ENCODE results near the gene CASQ2.

The CASQ2 gene

DNA sequence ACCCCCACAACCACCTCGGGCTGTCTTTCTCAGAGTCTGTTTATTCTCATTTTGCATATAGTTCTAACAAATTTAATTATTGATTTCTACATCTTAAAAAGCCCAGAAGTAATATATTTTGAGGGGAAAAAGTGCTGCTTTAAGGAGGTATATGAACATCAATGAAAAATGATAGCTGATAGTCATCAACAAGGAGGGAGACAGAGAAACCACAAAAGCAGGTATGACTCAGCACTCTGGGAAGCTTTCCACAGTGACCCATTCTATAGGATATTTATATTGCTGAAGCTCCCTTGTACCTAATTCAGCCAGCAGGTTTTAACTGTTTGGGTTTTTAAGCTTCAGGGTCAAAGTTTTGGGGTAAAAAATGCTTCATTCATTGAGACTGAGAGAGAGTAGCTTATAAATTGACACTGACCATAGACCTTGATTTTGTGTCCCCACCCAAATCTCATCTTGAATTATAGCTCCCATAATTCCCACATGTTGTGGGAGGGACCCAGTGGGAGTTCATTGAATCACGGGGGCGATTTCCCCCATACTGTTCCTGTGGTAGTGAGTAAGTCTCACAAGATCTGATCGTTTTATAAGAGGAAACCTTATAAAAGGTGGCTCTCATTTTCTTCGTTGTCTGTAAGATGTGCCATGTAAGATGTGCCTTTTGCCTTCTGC lies 99.4 kb downstream of the CASQ2 start:
- TF ChIP-seq, protein P1, sequence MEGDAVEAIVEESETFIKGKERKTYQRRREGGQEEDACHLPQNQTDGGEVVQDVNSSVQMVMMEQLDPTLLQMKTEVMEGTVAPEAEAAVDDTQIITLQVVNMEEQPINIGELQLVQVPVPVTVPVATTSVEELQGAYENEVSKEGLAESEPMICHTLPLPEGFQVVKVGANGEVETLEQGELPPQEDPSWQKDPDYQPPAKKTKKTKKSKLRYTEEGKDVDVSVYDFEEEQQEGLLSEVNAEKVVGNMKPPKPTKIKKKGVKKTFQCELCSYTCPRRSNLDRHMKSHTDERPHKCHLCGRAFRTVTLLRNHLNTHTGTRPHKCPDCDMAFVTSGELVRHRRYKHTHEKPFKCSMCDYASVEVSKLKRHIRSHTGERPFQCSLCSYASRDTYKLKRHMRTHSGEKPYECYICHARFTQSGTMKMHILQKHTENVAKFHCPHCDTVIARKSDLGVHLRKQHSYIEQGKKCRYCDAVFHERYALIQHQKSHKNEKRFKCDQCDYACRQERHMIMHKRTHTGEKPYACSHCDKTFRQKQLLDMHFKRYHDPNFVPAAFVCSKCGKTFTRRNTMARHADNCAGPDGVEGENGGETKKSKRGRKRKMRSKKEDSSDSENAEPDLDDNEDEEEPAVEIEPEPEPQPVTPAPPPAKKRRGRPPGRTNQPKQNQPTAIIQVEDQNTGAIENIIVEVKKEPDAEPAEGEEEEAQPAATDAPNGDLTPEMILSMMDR (IDR thresholded peaks at IDR 0.05; ENCODE audit: low read depth, low read length, missing control alignments): no peak
- Histone ChIP-seq H3K27me3 (replicated peaks) (no peaks in the 10 kb centered on the region), H3K36me3 (replicated peaks) (peaks cover 17% of the 10 kb centered on the region), H3K27ac (peak overlapping the region; percentile 79), H3K4me3 (ENCODE audit: low read depth, low read length) (no peak overlapping the region)
- in situ Hi-C loops (cut with HindIII; ENCODE audit: low pct_ligation_motif_present, low sequenced_read_pairs): no loop called here
- DNase-seq: peak; percentile 87

DNA sequence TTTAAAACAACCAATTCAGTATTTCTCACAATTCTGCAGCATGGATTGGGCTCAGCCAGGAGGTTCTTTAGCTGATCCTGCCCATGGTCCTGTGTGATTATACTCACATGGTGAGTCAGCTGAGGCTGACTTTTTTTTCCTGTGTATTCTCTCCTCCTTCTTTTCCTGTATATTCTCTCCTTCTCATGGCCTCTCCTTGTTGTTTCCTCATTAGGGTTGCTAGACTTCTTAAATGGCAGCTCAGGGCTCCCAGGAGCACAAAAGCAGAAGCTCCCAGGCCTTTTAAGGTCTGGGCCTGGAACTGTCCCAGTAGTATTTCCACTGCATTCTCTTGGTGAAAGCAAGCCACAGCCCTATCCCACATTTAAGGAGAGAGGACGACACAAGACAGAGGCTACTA lies 99.9 kb downstream of the CASQ2 start:
- Histone ChIP-seq H3K27me3 (replicated peaks) (no peaks in the 10 kb centered on the region), H3K27ac (peak overlapping the region; percentile 79), H3K4me3 (ENCODE audit: low read depth, low read length) (no peak overlapping the region), H3K36me3 (replicated peaks) (peaks cover 22% of the 10 kb centered on the region)
- TF ChIP-seq, protein P1 (IDR thresholded peaks at IDR 0.05; ENCODE audit: low read depth, low read length, missing control alignments): no peak
- in situ Hi-C loops (cut with HindIII; ENCODE audit: low pct_ligation_motif_present, low sequenced_read_pairs): no loop called here
- peak; percentile 49 for DNase-seq

DNA sequence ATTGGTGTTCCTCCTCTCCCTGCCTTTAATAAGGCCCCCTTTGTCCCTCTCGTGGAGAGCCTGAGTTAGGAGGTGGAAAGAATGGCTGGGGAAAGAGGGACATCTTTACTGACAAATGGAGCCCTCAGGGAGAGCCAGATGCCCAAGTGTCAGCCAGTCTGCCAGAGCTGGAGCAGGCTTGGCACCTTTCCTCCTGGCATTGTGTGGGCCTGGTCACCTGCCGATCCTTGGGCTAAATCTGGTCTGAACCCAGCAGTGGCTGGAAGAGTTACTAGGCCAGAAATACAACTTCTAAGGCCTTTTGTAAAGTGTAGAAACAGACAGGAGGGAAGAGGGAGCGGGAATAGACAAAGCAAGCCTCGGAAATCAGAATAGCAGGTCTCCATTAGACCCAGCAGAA lies 101.8 kb downstream of the CASQ2 start:
- TF ChIP-seq, protein P1 (IDR thresholded peaks at IDR 0.05; ENCODE audit: low read depth, low read length, missing control alignments): no peak
- DNase-seq: no peak
- in situ Hi-C loops (cut with HindIII; ENCODE audit: low pct_ligation_motif_present, low sequenced_read_pairs): no loop called here
- H3K27ac ChIP-seq: no peak overlapping the region
- H3K36me3 ChIP-seq (replicated peaks): peaks cover 29% of the 10 kb centered on the region
- H3K4me3 ChIP-seq (ENCODE audit: low read depth, low read length): no peak overlapping the region
- H3K27me3 ChIP-seq (replicated peaks): no peaks in the 10 kb centered on the region

DNA sequence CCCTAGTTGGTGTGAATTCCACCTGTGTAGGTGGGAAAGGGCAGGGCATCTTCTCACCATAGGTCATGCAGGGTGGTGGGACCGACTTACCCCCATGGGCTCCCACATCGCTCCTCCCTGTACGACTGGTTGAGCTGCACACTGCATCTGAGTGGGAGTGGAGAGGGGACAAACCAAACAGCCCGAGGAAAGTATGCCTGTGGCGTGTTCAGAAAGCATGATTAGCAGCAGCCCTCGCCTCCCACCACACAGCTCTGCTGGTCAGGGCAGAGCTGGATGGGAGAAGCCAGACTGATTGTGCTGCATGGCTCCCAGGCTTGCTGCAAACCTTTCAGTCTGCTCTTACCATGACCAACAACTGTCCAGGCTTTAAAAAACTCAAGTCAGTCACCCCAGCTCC lies 102.3 kb downstream of the CASQ2 start:
- Histone ChIP-seq H3K4me3 (ENCODE audit: low read depth, low read length) (no peak overlapping the region), H3K27me3 (replicated peaks) (no peaks in the 10 kb centered on the region), H3K27ac (no peak overlapping the region), H3K36me3 (replicated peaks) (peaks cover 29% of the 10 kb centered on the region)
- in situ Hi-C loops (cut with HindIII; ENCODE audit: low pct_ligation_motif_present, low sequenced_read_pairs): no loop called here
- TF ChIP-seq, protein P1 (IDR thresholded peaks at IDR 0.05; ENCODE audit: low read depth, low read length, missing control alignments): no peak
- no peak for DNase-seq

DNA sequence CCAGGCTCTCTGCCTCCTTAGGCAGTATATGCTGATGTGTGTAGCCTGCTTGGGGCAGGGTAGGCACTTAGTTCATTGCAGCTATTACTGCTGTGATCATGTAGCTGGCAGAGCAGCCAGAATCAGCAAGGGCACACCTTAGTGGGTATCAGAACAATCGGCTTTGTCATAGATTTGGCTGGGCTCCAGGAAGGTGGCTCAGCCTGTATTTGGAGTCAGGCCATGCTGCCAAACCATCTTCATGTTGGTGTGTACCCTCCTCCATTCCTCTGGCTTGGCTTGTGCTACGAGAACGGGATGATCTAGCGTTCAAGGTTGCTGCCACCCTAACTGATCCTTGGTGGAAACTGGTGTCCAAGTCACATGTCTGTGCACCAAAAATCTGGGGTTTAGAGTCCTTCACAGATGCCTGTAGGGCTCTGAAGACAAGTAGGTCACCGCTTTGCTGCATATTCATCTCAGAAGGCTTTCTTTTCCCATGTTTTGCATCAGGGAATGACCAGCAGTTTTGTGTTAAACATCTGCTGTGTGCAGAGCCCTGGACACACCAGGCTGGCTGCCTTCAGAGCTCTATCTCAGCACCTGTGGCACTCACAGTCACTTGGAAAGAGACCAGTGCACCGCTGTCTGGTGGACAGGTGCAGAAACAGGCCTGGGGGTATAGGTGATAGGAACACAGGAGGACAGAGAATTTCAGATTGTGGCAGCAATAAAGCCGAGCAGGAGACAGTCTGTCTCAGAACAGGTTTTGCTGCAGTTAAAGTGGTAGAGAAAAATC lies 103.0 kb downstream of the CASQ2 start:
- no peaks in the 10 kb centered on the region for H3K27me3 ChIP-seq (replicated peaks)
- no peak for DNase-seq
- H3K36me3 ChIP-seq (replicated peaks): peaks cover 30% of the 10 kb centered on the region
- no peak overlapping the region for H3K4me3 ChIP-seq (ENCODE audit: low read depth, low read length)
- TF ChIP-seq, protein P1 (IDR thresholded peaks at IDR 0.05; ENCODE audit: low read depth, low read length, missing control alignments): no peak
- no peak overlapping the region for H3K27ac ChIP-seq
- in situ Hi-C loops (cut with HindIII; ENCODE audit: low pct_ligation_motif_present, low sequenced_read_pairs): no loop called here
